Astrocyte (in vitro differentiated cells and primary cell): ENCODE data around the gene TGFB2. TPM values are rescaled to one million over a fixed set of nuclear protein-coding genes. Genes with fewer than 3 reads are reported as not detected.

Source experiments
- DNase-seq: peaks from one replicate; pipeline ENCODE4 v3.0.0-alpha.2; 2010; ENCODE audit warnings: low read depth
- FAIRE-seq: peaks from 2 replicates; lab custom pipeline; 2011; peaks lifted over from hg19 to GRCh38; lab: Jason Lieb, UNC
- H2AFZ ChIP-seq: 2 replicates; pipeline ENCODE4 v1.6.0; 2012; ENCODE audit warnings: low read depth, low read length, inconsistent platforms
- H3K27ac ChIP-seq: 2 replicates; pipeline ENCODE4 v1.5.1; 2011; ENCODE audit warnings: low read depth, low read length, inconsistent platforms
- H3K27me3 ChIP-seq: 2 replicates; pipeline ENCODE4 v1.6.0; 2011; ENCODE audit warnings: low read length, inconsistent platforms; ENCODE audit not compliant: insufficient read depth
- H3K36me3 ChIP-seq: 2 replicates; pipeline ENCODE4 v1.5.1; 2011; ENCODE audit warnings: low read length, inconsistent platforms; ENCODE audit not compliant: insufficient read depth
- H3K4me1 ChIP-seq: 2 replicates; pipeline ENCODE4 v1.5.1; 2011; ENCODE audit warnings: low read length, inconsistent platforms; ENCODE audit not compliant: insufficient read depth
- H3K4me2 ChIP-seq: 2 replicates; pipeline ENCODE4 v1.6.0; 2012; ENCODE audit warnings: low read length, inconsistent platforms
- H3K4me3 ChIP-seq: 2 replicates; pipeline ENCODE4 v1.5.1; 2011; ENCODE audit warnings: low read depth, mild to moderate bottlenecking, low read length, inconsistent platforms; ENCODE audit not compliant: insufficient read depth
- H3K79me2 ChIP-seq: 2 replicates; pipeline ENCODE4 v1.6.0; 2012; ENCODE audit warnings: mild to moderate bottlenecking, low read length, inconsistent platforms; ENCODE audit not compliant: insufficient read depth
- H3K9ac ChIP-seq: 2 replicates; pipeline ENCODE4 v1.6.0; 2012; ENCODE audit warnings: mild to moderate bottlenecking, low read length, inconsistent platforms
- H3K9me3 ChIP-seq: 2 replicates; pipeline ENCODE4 v1.5.1; 2012; ENCODE audit warnings: low read depth, mild to moderate bottlenecking, low read length, inconsistent platforms; ENCODE audit not compliant: insufficient read depth
- H4K20me1 ChIP-seq: 2 replicates; pipeline ENCODE4 v1.6.0; 2012; ENCODE audit warnings: low read length, inconsistent platforms; ENCODE audit not compliant: insufficient read depth
- H3K27ac Mint-ChIP-seq: one replicate; pipeline ENCODE4 v1.8.0; 2021; ENCODE audit warnings: mild to moderate bottlenecking, mixed read lengths; ENCODE audit not compliant: unreplicated experiment
- H3K27me3 Mint-ChIP-seq: one replicate; pipeline ENCODE4 v1.8.0; 2021; ENCODE audit warnings: low read depth, mixed read lengths; ENCODE audit not compliant: unreplicated experiment
- H3K36me3 Mint-ChIP-seq: one replicate; pipeline ENCODE4 v1.8.0; 2021; ENCODE audit warnings: low read depth, mixed read lengths; ENCODE audit not compliant: unreplicated experiment
- H3K4me1 Mint-ChIP-seq: one replicate; pipeline ENCODE4 v1.8.0; 2021; ENCODE audit warnings: low read depth, mixed read lengths; ENCODE audit not compliant: unreplicated experiment
- H3K4me3 Mint-ChIP-seq: one replicate; pipeline ENCODE4 v1.8.0; 2021; ENCODE audit warnings: mild to moderate bottlenecking, moderate library complexity, mixed read lengths; ENCODE audit not compliant: unreplicated experiment
- H3K9me3 Mint-ChIP-seq: one replicate; pipeline ENCODE4 v1.8.0; 2021; ENCODE audit warnings: mild to moderate bottlenecking, mixed read lengths; ENCODE audit not compliant: unreplicated experiment
- CTCF ChIP-seq: IDR thresholded peaks from 2 replicates; pipeline ENCODE4 v1.5.1; 2011; ENCODE audit warnings: low read depth, mild to moderate bottlenecking, inconsistent platforms, low read length, moderate library complexity; ENCODE audit not compliant: insufficient read depth
- EZH2 ChIP-seq: IDR thresholded peaks from 2 replicates; pipeline ENCODE4 v1.6.1; 2012; ENCODE audit warnings: mild to moderate bottlenecking, low read length, inconsistent platforms; ENCODE audit not compliant: insufficient read depth
- total RNA-seq: library from RNA; stranded (reverse); gene quantifications from 2 replicates; pipeline ENCODE4 v1.2.1, GENCODE V29; 2021

The TGFB2 gene
- total RNA-seq, 1 donor from 2014 or later: 330 TPM

GRCh38 chr1:218312509-218312908, 32.6 kb upstream of the TGFB2 start:
- Mint-ChIP-seq H3K36me3 (peaks cover 3% of the 10 kb centered on the region), H3K4me3 (no peak overlapping the region), H3K27ac (no peak overlapping the region), H3K27me3 (no peaks in the 10 kb centered on the region), H3K9me3 (no peaks in the 10 kb centered on the region), H3K4me1 (peaks cover 7% of the 10 kb centered on the region)
- Histone ChIP-seq H3K27me3 (no peaks in the 10 kb centered on the region), H3K9me3 (no peaks in the 10 kb centered on the region), H3K36me3 (peaks cover 3% of the 10 kb centered on the region), H2AFZ (no peak overlapping the region), H3K4me1 (no peaks in the 10 kb centered on the region), H3K27ac (peak overlapping the region; percentile 47), H3K9ac (no peak overlapping the region), H3K4me2 (peak overlapping the region; percentile 24), H3K79me2 (peaks cover 3% of the 10 kb centered on the region), H3K4me3 (no peak overlapping the region), H4K20me1 (no peaks in the 10 kb centered on the region)
- TF ChIP-seq EZH2 (no peak), CTCF (no peak)
- FAIRE-seq (peak; percentile 26), DNase-seq (peak; percentile 29)

GRCh38 chr1:218314316-218314715, 30.8 kb upstream of the TGFB2 start:
- Mint-ChIP-seq H3K27me3 (no peaks in the 10 kb centered on the region), H3K9me3 (no peaks in the 10 kb centered on the region), H3K36me3 (peaks cover 3% of the 10 kb centered on the region), H3K4me1 (peaks cover 7% of the 10 kb centered on the region), H3K27ac (no peak overlapping the region), H3K4me3 (no peak overlapping the region)
- Histone ChIP-seq H2AFZ (no peak overlapping the region), H3K4me2 (no peak overlapping the region), H3K4me3 (no peak overlapping the region), H3K27ac (no peak overlapping the region), H3K9ac (no peak overlapping the region), H3K36me3 (peaks cover 3% of the 10 kb centered on the region), H4K20me1 (no peaks in the 10 kb centered on the region), H3K9me3 (no peaks in the 10 kb centered on the region), H3K79me2 (peaks cover 3% of the 10 kb centered on the region), H3K4me1 (no peaks in the 10 kb centered on the region), H3K27me3 (no peaks in the 10 kb centered on the region)
- DNase-seq (no peak), FAIRE-seq (no peak)
- TF ChIP-seq EZH2: no peak
- no peak for TF ChIP-seq CTCF

- H3K36me3 ChIP-seq: no peaks in the 10 kb centered on the region
- H3K4me1 ChIP-seq: no peaks in the 10 kb centered on the region
- Mint-ChIP-seq H3K36me3 (peaks cover 4% of the 10 kb centered on the region), H3K9me3 (no peaks in the 10 kb centered on the region), H3K27ac (no peak overlapping the region), H3K27me3 (no peaks in the 10 kb centered on the region), H3K4me1 (peaks cover 7% of the 10 kb centered on the region), H3K4me3 (no peak overlapping the region)
- DNase-seq (no peak), FAIRE-seq (no peak)
- no peak overlapping the region for H3K4me3 ChIP-seq
- no peak overlapping the region for H2AFZ ChIP-seq
- TF ChIP-seq CTCF (no peak), EZH2 (no peak)
- no peak overlapping the region for H3K4me2 ChIP-seq
- H3K27me3 ChIP-seq: no peaks in the 10 kb centered on the region
- peaks cover 3% of the 10 kb centered on the region for H3K79me2 ChIP-seq
- no peaks in the 10 kb centered on the region for H3K9me3 ChIP-seq
- H3K27ac ChIP-seq: no peak overlapping the region
- no peak overlapping the region for H3K9ac ChIP-seq
- H4K20me1 ChIP-seq: no peaks in the 10 kb centered on the region
Measured at GRCh38 chr1:218315638-218316037, 29.5 kb upstream of the TGFB2 start.
